AG09309 (cell line): ENCODE data around the gene RAC3.
A peak's percentile ranks its signal among the peaks of the same experiment; 100 is the strongest.

Experiments used
- DNase-seq: peaks from one replicate; pipeline ENCODE4 v3.0.0-alpha.2; 2010; ENCODE audit warnings: low read depth
- H3K4me3 ChIP-seq: 2 replicates; pipeline ENCODE4 v1.5.1; 2011; ENCODE audit warnings: mild to moderate bottlenecking, low read depth, low read length, moderate library complexity; ENCODE audit not compliant: control insufficient read depth
- CTCF ChIP-seq: IDR thresholded peaks from 2 replicates; pipeline ENCODE4 v1.5.1; 2011; ENCODE audit warnings: mild to moderate bottlenecking, low read depth, low read length, inconsistent platforms; ENCODE audit not compliant: insufficient read depth, control insufficient read depth; ENCODE audit errors: missing control alignments

Gene RAC3

GRCh38 chr17:82062076-82062983 is 30.9 kb downstream of the RAC3 start:
- TF ChIP-seq CTCF, result no peak
- H3K4me3 ChIP-seq, result no peak overlapping the region
- DNase-seq, result no peak

GRCh38 chr17:82062984-82063368 is 31.5 kb downstream of the RAC3 start:
- no peak for DNase-seq
- no peak for TF ChIP-seq CTCF
- H3K4me3 ChIP-seq, result no peak overlapping the region

GRCh38 chr17:82063424-82064415 is 32.2 kb downstream of the RAC3 start:
- no peak for DNase-seq
- no peak for TF ChIP-seq CTCF
- no peak overlapping the region; the same call in 1 of the 2 replicates for H3K4me3 ChIP-seq

GRCh38 chr17:82064433-82065192 is 33.1 kb downstream of the RAC3 start:
- DNase-seq, result no peak
- no peak for TF ChIP-seq CTCF
- peak overlapping the region; percentile 84 for H3K4me3 ChIP-seq

- TF ChIP-seq CTCF, result no peak
- H3K4me3 ChIP-seq, result peak overlapping the region; percentile 84
- DNase-seq, result no peak
These were observed 33.7 kb downstream of the RAC3 start for GRCh38 chr17:82065193-82065637.

GRCh38 chr17:82065638-82066303 is 34.3 kb downstream of the RAC3 start, which contains the start of gene DUS1L:
Gene DUS1L (minus strand): TSS chr17:82065804. CDS start chr17:82065059, 745 bp downstream.
- TF ChIP-seq CTCF, result no peak
- peak within 1 kb of the TSS; percentile 84 for H3K4me3 ChIP-seq
- no peak for DNase-seq
